ENCODE results near the gene NAV3. TPM values are rescaled to one million over a fixed set of nuclear protein-coding genes. Genes with fewer than 3 reads are reported as not detected.

NAV3 gene
- total and polyA plus RNA-seq, 2 donors (not counting 1 experiment from before 2014, with no cell fraction given): not detected

DNA sequence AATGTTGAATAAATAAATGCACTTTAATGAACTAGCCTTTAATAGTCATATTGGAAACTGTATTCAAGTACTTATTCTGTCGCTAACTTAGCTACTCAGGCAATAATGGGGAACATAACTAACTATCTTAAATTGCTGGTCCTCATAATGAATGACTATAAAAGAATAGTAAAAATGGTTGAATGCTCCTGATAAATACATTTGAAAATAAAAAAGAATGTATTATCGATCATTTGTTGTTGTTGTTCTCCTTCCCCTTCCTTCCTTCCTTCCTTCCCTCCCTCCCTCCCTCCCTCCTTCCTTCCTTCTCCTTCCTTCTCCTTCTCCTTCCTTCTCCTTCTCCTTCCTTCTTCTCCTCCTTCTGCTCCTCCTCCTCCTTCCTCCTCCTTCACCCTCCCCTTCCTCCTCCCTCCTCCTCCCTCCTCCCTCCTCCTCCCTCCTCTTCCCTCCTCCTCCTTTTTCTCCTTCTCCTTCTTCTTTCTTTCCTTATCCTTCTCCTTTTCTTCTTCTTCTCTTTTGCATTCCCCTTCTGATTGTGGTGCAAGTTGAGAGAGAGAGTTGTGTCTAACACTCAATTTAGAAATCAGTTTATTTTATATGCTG lies 133.0 kb downstream of the NAV3 start:
- ChIA-PET CTCF (interaction anchor here (0.6 kb wide), 1 partner anchor 36 kb away, joined by 3 read pairs; no protein-coding TSS in a partner anchor), POLR2A (no interaction called here)
- no peaks in the 10 kb centered on the region for H3K9me3 ChIP-seq (ENCODE audit: control extremely low read depth in 1 of 3, control insufficient read depth in 2 of 3, insufficient read depth in 1 of 3, low read length in 2 of 3)
- Mint-ChIP-seq H3K4me3 (no peak overlapping the region), H3K9me3 (ENCODE audit: insufficient read depth) (no peaks in the 10 kb centered on the region), H3K27ac (no peak overlapping the region), H3K4me1 (no peaks in the 10 kb centered on the region), H3K27me3 (no peaks in the 10 kb centered on the region)
- H3K4me3 ChIP-seq (ENCODE audit: control extremely low read depth in 1 of 5, extremely low read depth in 1 of 5, insufficient read depth in 1 of 5, low read depth in 2 of 5, low read length in 4 of 5): no peak overlapping the region
- H3K79me2 ChIP-seq (ENCODE audit: control insufficient read depth, insufficient read depth, low read length): no peaks in the 10 kb centered on the region
- no peak overlapping the region for H3K27ac ChIP-seq (ENCODE audit: low read length in 2 of 2)
- TF ChIP-seq, protein P1, sequence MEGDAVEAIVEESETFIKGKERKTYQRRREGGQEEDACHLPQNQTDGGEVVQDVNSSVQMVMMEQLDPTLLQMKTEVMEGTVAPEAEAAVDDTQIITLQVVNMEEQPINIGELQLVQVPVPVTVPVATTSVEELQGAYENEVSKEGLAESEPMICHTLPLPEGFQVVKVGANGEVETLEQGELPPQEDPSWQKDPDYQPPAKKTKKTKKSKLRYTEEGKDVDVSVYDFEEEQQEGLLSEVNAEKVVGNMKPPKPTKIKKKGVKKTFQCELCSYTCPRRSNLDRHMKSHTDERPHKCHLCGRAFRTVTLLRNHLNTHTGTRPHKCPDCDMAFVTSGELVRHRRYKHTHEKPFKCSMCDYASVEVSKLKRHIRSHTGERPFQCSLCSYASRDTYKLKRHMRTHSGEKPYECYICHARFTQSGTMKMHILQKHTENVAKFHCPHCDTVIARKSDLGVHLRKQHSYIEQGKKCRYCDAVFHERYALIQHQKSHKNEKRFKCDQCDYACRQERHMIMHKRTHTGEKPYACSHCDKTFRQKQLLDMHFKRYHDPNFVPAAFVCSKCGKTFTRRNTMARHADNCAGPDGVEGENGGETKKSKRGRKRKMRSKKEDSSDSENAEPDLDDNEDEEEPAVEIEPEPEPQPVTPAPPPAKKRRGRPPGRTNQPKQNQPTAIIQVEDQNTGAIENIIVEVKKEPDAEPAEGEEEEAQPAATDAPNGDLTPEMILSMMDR (IDR thresholded peaks at IDR 0.05): no peak
- TF ChIP-seq EZH2 (IDR thresholded peaks at IDR 0.05; ENCODE audit: borderline replicate concordance, insufficient read depth, low read depth, low read length, poor library complexity, severe bottlenecking): no peak
- intact Hi-C loops (cut with micrococcal nuclease): no loop called here
- DNase-seq (no peak), ATAC-seq (ENCODE audit: low read depth) (no peak)
- WGBS (ENCODE audit: insufficient coverage): no CpG with 5 or more reads among the region's 2 CpGs
- H3K27me3 ChIP-seq (replicated peaks in 1 of 4; ENCODE audit: control extremely low read depth in 1 of 4, control insufficient read depth in 3 of 4, insufficient read depth in 4 of 4, low read length in 3 of 4): no peaks in the 10 kb centered on the region
- no peak overlapping the region for H2AFZ ChIP-seq (ENCODE audit: insufficient read depth, low read depth, low read length, poor library complexity, severe bottlenecking)
- no peak overlapping the region for H3K4me2 ChIP-seq (replicated peaks; ENCODE audit: low read depth, low read length, poor library complexity, severe bottlenecking)
- H4K20me1 ChIP-seq (ENCODE audit: control insufficient read depth, insufficient read depth, low read length, poor library complexity, severe bottlenecking): no peaks in the 10 kb centered on the region
- no peaks in the 10 kb centered on the region for H3K36me3 ChIP-seq (replicated peaks in 1 of 2; ENCODE audit: control extremely low read depth in 1 of 2, control insufficient read depth in 1 of 2, extremely low read depth in 1 of 2, insufficient read depth in 2 of 2, low read length in 1 of 2)
- no peaks in the 10 kb centered on the region for H3K4me1 ChIP-seq (ENCODE audit: control insufficient read depth in 2 of 2, insufficient read depth in 2 of 2, low read length in 2 of 2)
- H3K9ac ChIP-seq (ENCODE audit: low read length): no peak overlapping the region

DNA sequence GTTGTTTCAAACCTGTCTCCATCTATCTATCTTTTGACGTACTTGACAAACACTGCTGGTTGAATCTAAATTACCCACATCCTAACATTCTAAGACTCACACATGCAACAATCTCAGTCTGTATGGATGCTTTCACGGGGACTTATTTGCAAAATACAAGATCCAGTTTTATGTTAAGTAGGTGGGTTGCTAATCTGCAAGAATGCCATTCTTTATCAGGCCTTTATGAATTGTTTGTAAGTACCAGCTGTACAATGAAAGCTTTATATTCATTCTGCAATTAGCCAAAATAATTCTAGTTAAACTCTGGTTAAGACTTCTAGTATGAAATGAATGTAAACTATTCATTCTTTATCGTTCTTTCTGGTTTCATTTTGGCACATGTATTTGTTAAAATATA lies 135.1 kb downstream of the NAV3 start:
- Mint-ChIP-seq H3K27me3 (no peaks in the 10 kb centered on the region), H3K4me1 (no peaks in the 10 kb centered on the region), H3K9me3 (ENCODE audit: insufficient read depth) (no peaks in the 10 kb centered on the region), H3K27ac (no peak overlapping the region), H3K4me3 (no peak overlapping the region)
- no peak overlapping the region for H3K4me2 ChIP-seq (replicated peaks; ENCODE audit: low read depth, low read length, poor library complexity, severe bottlenecking)
- H3K9me3 ChIP-seq (ENCODE audit: control extremely low read depth in 1 of 3, control insufficient read depth in 2 of 3, insufficient read depth in 1 of 3, low read length in 2 of 3): no peaks in the 10 kb centered on the region
- H3K79me2 ChIP-seq (ENCODE audit: control insufficient read depth, insufficient read depth, low read length): no peaks in the 10 kb centered on the region
- no peaks in the 10 kb centered on the region for H4K20me1 ChIP-seq (ENCODE audit: control insufficient read depth, insufficient read depth, low read length, poor library complexity, severe bottlenecking)
- H3K27me3 ChIP-seq (replicated peaks in 1 of 4; ENCODE audit: control extremely low read depth in 1 of 4, control insufficient read depth in 3 of 4, insufficient read depth in 4 of 4, low read length in 3 of 4): no peaks in the 10 kb centered on the region
- POLR2A ChIA-PET: no interaction called here
- DNase-seq (no peak), ATAC-seq (ENCODE audit: low read depth) (no peak)
- no peak overlapping the region for H2AFZ ChIP-seq (ENCODE audit: insufficient read depth, low read depth, low read length, poor library complexity, severe bottlenecking)
- no peaks in the 10 kb centered on the region for H3K4me1 ChIP-seq (ENCODE audit: control insufficient read depth in 2 of 2, insufficient read depth in 2 of 2, low read length in 2 of 2)
- CTCF ChIA-PET: no interaction called here
- no peak overlapping the region for H3K27ac ChIP-seq (ENCODE audit: low read length in 2 of 2)
- intact Hi-C loops (cut with micrococcal nuclease): no loop called here
- TF ChIP-seq EZH2 (IDR thresholded peaks at IDR 0.05; ENCODE audit: borderline replicate concordance, insufficient read depth, low read depth, low read length, poor library complexity, severe bottlenecking): no peak
- TF ChIP-seq, protein P1 (IDR thresholded peaks at IDR 0.05): no peak
- WGBS (ENCODE audit: insufficient coverage): 80% methylated on average over 1 of the region's 3 CpGs
- H3K4me3 ChIP-seq (ENCODE audit: control extremely low read depth in 1 of 5, extremely low read depth in 1 of 5, insufficient read depth in 1 of 5, low read depth in 2 of 5, low read length in 4 of 5): no peak overlapping the region
- no peaks in the 10 kb centered on the region for H3K36me3 ChIP-seq (replicated peaks in 1 of 2; ENCODE audit: control extremely low read depth in 1 of 2, control insufficient read depth in 1 of 2, extremely low read depth in 1 of 2, insufficient read depth in 2 of 2, low read length in 1 of 2)
- H3K9ac ChIP-seq (ENCODE audit: low read length): no peak overlapping the region
